Limb (tissue), 2 donors: ENCODE measurements around the gene TBRG4.
"Not testable (repeated sequence)": the region's sequence is repeated elsewhere in the genome, so short reads cannot be mapped to it uniquely, and the experiment has no call there.

Source experiments
- DNase-seq, 2 donors: peaks; one replicate each; pipeline ENCODE4 v3.0.0-alpha.2; 2016; ENCODE audit errors: extremely low spot score in 2 of 2

TBRG4 gene

GRCh38 chr7:45118292-45118691 is 6.8 kb upstream of the TBRG4 start:
- DNase-seq: no peak

- no peak for DNase-seq
Measured at GRCh38 chr7:45117582-45117981, 6.1 kb upstream of the TBRG4 start.

- DNase-seq: no peak
Measured at GRCh38 chr7:45116048-45116447, 4.6 kb upstream of the TBRG4 start.

- no peak for DNase-seq
Measured at GRCh38 chr7:45114926-45115325, 3.4 kb upstream of the TBRG4 start.

GRCh38 chr7:45114257-45114656 is 2.8 kb upstream of the TBRG4 start:
- DNase-seq: not testable (repeated sequence)

GRCh38 chr7:45112648-45113047 is 1.2 kb upstream of the TBRG4 start:
- DNase-seq: no peak

GRCh38 chr7:45108863-45109262 is 2.6 kb downstream of the TBRG4 start:
- no peak for DNase-seq

GRCh38 chr7:45107356-45107755 is 4.1 kb downstream of the TBRG4 start:
- DNase-seq: no peak

GRCh38 chr7:45106820-45107219 is 4.7 kb downstream of the TBRG4 start:
- no peak for DNase-seq

- no peak for DNase-seq
Measured at GRCh38 chr7:45105588-45106188, 5.8 kb downstream of the TBRG4 start.

GRCh38 chr7:45104844-45105587 is 6.5 kb downstream of the TBRG4 start:
- no peak for DNase-seq

GRCh38 chr7:45103958-45104843 is 7.3 kb downstream of the TBRG4 start:
- DNase-seq: no peak

- no peak for DNase-seq
Measured at GRCh38 chr7:45102785-45103712, 8.4 kb downstream of the TBRG4 start.

- DNase-seq: no peak
Measured at GRCh38 chr7:45101748-45102147, 9.7 kb downstream of the TBRG4 start.

GRCh38 chr7:45100761-45101480 is 10.6 kb downstream of the TBRG4 start:
- no peak for DNase-seq

- no peak for DNase-seq
Measured at GRCh38 chr7:45099891-45100760, 11.4 kb downstream of the TBRG4 start.

GRCh38 chr7:45098983-45099839 is 12.3 kb downstream of the TBRG4 start:
- DNase-seq: no peak

GRCh38 chr7:45092931-45093235 is 18.6 kb downstream of the TBRG4 start:
- no peak for DNase-seq
